Measurements from ENCODE around the gene EVL.

EVL gene

DNA sequence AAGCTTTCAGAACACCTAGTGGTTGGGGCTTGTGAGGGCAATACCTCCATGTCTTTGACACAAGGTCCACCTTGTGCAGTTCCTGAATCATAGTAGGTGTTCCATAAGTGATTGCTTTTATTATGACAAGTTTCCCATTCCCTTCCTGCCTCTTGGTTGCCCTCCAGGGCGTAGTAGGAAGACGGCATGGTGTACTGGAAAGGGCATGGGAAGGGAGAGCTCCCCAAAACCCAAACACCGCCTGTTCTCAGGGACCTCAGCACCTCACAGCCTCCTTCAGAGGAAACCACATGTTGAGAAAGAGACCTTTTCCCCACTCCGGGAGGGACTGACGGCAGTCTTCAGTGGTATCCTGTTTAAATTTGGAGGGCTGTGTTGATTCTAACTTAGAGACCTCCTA is 21.1 kb downstream of the EVL start:
- DNase-seq = no peak

DNA sequence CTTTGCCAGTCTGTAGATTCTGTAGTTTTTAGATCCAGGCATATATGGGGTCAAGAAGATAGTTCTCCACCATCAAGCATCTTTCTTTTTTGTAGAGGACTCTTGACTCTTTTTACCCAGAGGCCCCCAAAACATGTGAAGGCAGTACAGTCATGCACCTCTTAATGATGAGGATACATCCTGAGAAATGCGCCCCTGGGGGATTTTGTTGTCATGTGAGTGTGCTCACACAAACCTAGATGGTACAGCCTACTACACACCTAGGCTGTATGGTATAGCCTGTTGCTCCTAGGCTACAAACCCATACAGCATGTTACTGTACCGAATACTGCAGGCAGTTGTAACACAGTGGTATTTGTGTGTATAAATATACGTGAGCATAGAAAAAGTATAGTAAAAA is 23.0 kb downstream of the EVL start:
- DNase-seq = no peak

DNA sequence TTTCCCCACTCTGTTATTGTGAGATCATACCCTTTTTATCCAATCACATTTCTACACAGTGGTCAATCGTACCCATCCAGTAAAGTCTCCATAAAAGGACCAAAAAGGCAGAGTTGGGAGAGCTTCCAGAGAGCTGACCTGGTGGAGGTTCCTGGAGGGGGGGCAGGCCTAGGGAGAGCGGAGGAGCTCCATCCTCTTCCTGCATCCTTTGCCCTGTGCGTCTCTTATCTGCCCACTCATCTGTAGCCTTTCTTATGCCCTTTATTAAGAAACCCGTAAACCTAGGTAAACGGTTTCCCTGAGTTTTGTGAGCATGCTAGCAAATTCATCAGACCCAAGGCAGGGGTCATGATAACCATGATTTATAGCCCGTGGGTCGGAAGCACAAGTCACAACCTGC is 26.2 kb downstream of the EVL start:
- DNase-seq = no peak

DNA sequence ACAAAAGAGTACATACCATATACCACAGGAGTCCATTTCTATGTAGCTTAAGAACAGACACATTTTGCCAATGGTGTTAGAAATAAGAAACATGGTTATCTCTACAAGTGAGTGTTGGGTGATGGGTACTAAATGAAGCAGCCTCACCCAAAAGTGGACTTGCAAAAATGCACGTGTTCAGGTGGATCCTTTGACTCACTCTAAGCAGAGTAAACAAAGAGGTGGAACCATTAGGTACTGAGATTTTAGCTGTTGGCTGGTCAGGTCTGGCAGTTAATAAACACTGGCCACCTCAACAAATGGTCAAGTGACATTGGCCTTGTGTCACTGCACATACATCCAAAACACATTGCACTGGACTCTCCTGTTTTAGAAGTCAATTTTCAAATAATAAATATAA is 27.6 kb downstream of the EVL start:
- DNase-seq = no peak

DNA sequence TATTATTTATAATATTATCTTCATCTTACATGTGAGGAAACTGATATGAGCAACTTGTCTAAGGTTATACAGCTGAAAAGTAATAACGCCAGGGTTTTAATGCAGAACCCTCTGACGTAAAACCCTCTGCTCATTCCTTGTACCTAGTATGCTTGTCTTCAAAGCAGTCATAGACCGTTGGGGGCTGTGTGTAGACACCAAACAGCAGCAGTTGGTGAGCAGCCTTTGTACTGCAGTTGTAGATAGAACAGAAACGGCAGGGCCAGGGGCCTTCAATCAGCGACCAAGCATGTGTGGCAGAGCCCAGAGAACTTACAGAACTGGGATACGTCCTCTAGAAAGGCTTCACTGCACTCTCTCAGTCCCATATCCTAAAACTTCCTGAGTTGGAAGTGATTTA is 28.1 kb downstream of the EVL start:
- DNase-seq = no peak

DNA sequence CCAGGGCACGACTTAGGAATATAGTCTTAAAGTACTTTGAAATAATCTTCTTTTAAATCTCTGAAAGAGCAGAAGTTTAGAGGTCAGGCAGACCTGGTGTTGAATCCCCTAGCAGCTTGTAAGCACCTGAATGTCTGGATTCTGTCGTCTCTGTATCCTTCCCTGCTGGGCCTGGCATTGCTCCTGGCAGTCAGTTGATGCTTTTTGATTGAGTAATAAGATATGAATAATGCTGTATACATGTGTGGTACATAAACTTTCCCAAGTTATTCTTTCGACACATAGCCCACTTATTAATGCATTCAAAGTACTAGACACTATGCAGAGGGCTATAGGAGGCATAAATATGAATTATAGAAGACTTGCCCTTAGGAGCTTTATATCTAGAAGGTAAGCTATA is 31.4 kb downstream of the EVL start:
- no peak for DNase-seq

DNA sequence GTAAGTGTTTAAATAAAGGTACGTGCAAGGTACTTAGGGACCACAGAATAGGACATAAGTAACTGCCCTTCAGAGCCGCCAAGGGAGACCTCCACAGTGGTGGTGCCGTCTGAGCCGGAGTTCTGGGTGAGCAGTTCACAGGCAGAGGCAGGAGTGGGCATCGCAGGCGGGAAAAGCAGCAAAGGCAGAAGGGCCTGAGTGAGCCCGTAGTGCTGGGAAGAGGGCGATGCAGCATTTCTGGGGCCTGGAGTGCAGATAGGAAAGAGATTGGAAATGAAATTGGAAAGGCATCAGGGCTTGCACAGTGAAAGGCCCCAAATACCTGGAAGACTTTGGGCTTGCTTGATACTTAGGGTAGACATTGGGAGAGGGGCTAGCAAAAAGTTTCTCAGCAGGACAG is 32.9 kb downstream of the EVL start:
- DNase-seq = no peak

DNA sequence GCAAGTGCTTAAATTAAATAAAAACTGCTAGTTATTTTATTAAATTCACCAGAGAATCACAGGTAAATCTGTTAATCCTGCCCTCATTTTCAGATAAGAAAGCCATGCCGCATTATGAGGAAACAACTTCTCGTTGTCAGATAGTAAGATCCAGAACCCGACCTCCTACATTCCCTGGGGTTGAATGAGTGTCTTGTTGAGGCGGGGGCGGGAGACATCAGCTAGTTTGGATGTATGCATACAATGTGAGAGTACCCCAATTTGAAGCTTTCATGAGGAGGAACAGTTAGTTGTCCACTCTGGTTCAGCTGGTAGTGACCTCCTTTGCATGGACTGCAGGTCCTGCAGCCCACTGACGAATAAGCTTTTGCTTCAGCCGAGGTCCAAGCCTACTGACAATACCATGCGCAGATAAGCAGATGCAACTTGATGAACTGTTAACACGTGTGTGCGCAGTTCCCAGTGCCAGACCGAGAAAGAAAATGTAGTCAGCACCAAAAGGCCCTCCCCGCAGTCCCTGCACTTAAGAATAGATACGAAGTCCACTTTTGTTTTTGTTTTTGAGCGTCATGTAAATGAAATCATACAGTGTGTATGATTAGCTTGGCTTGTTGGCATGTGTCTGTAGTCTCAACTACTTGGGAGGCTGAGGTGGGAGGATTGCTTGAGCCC is 34.9 kb downstream of the EVL start:
- no peak for DNase-seq

DNA sequence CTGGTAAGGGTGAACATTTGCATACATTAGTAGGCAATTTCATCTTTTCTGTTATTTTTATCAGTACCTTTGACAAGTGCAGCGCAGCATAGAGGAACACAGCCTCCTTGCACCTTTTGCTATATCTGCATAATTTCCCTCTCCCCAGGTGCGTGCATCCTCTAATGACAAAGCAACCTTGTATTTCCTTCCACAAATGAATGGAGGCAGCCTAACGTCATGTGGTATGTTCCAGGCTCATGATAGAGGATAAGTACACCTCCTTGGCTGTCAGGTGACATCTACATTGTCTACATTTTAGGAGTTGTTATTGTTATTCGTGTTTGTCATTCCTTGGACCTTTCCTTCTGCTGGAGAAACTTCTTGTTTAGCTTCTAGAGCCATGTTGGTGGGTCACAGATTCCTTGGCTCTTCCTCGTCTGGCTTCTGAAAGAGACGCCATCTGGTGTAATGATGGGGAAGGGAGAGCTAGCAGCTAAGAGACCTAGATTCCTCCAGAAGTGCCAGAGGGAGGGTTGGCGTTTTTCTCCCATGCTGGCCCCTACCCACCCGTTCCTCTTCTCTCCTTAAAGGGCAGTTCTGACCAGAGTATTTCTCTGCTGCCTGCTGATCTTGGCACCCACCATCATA is 37.0 kb downstream of the EVL start:
- no peak for DNase-seq

DNA sequence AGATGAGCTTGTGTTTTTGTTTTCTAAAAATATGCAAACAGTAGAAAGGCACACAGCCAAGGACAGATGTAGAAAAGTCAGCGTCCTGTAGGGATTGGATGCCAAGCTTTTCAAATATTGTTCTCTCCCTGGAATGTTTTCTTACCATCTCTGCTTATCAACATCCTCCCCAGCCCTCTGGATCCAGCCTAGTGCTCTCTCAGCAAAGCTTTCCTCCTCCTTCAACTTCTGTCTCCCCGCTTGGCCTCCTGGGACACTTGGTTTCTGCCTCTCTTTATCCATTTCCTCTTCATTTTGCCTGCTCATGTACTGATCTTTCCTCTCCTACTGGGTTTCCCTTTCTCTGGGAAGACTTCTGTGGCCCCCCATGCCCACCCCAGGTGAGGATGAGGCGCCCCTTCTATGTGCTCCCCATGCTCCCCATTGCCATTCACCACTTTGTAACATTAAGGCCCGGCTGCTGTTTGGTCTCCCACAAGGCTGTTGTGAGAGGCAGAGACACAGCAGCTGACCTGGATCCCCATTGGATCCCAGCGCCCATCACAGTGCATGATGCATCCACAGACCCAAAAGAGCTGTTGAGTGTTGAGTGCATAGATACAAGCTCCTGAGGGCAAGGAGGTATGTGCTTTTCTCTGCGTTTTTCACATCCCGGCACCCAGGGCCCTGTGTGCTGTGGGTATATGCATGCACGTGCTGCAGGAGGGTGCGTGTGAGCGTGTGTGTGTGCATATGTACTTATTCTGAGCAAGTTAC is 38.2 kb downstream of the EVL start:
- no peak for DNase-seq

DNA sequence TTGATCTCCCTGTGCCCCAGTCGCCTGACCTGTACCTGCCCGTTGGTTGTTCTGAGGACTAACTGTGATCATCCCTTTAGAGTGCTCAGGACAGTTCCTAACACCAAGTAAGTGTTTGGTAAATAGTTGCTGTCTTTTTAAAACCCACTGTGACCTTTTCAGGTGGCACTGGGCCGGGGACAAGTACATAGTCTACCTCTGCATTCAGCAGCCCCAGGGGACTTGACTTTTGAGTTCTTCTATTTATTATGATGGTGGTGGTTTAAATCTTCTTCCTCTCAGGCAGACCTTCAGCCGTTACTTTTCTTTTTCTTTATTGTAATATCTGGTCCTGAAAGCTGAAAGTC is 38.8 kb downstream of the EVL start:
- DNase-seq = no peak

DNA sequence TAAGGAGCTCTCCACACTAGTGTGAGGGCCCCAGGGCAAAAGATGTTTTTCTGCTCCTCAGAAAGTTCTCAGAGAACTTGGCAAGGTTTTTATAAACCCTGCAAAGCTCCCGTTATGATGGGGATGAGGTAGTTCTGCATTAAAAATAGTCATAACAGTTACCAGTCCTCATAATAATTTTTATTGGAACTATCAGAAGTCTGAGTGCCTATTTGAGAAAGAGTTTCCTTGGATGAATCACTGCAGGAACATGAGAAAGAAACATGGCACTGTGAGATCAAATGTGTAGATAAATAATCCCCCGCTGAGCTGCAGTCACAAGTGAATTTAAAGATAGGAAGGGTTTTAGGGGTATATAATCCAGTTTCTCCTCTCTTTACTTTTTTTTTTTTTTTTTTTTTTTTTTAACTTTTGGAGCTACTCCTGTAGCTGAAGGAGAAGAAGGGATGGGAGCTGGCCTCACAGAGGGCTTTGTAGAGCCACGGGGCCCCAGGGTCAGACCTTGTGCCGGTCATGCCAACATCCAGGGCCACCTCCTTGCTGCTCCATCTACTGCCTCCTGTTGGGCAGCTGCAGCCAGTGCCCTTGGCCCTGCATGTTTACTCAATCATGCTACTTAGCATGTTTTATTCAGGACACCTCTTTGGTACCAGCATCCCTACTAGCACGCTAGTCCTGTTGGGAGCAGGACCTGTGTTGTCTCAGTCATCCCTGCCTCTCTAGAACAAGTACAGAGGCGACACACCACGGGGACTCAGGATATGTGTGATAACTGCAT is 39.5 kb downstream of the EVL start:
- no peak for DNase-seq

DNA sequence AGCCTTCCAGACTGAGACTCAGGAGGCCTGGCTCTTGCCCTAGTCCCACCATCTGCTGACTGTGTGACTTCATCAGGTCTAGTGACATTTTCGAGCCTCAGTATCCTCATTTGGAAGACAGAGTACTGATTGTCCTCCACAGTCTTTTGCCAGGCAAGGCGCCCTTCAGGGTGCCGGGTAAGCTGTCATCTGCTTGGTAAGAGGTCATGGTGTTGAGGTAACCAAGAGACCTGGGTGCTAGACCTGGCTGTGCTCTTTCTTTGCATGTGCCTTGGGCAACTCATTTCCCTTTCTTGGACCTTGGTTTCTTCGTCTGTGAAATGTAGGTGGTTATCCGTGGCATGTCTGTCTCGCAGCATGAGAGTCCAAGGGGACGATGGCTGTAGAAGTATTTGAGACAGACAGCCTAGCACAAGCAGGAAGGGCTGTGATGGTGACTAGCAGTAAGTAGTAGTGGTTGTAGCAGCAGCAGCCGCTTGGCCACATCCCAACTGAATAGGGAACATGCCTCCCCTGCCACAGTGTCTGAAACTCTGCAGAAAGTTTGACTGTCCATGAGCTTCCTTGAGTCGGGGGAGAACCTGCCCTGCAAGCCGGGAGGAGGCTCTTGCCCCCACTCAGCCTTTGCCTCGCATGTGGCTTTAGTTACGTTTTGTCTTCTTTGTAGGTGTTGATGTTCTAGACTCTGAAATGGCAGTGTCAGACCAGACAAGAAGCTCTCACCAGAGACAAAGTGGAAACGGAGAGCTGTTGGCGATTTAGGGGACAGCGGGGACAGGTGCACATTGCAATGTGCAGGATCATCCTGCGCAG is 40.3 kb downstream of the EVL start:
- peak; percentile 9 for DNase-seq

DNA sequence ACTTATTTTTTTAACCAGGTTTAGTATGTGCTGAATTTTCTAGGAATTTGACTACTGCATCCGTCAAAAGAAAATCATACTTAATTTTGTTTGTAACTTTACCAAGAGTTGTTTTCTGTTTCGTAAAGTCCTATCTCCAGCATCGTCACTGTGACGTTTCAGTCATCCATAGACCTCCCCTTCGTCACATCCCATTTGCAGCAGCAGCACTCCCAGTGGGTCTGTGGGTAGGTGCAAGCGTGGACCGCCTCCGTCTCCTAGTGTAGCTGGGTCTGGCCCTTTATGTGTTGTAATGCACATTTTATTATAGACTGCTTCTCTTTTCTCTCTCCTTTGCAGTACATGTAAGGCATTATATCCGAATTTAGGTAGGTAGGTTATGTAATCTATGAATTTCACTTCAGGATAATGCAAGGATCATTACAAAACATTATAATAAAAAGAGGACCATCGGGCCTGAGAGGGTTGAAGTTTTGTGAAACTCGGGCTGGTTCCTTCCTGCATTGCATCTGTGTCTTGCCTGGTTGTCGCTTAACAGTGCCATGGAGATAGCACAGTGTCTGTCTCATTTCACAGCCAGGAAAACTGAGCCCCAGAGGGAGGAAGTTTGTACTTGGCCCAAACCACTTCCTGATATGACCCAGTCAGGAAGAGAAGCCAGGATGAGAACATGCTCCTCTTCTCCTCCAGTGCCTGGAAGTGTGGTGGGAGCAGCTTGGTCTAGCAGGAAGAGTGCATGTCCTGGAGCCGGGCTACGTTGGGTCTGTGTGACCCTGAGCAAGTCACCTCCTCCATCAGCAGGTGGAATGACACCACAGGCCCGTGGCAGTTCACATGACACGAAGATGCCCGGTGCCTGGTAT is 41.3 kb downstream of the EVL start:
- peak; percentile 79 for DNase-seq

DNA sequence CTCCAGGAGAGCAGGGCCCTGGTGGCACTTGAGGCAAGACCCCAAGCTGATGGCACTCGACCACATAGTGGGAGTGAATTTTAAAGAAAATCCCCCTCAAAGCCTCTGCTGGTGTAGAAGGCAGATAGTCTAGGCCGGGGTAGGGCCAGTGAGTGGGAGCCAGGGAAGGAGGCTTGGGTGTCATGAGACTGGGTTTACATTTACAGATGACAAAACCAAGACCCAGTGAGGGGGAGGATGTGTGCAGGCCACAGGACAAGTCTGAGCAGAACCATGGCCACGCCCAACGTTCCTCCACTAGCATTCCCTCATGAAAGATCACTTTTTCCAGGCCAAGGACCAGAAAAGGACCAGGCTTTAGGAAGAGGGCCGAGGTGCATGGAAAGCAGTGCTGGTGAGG is 42.0 kb downstream of the EVL start:
- peak; percentile 51 for DNase-seq

DNA sequence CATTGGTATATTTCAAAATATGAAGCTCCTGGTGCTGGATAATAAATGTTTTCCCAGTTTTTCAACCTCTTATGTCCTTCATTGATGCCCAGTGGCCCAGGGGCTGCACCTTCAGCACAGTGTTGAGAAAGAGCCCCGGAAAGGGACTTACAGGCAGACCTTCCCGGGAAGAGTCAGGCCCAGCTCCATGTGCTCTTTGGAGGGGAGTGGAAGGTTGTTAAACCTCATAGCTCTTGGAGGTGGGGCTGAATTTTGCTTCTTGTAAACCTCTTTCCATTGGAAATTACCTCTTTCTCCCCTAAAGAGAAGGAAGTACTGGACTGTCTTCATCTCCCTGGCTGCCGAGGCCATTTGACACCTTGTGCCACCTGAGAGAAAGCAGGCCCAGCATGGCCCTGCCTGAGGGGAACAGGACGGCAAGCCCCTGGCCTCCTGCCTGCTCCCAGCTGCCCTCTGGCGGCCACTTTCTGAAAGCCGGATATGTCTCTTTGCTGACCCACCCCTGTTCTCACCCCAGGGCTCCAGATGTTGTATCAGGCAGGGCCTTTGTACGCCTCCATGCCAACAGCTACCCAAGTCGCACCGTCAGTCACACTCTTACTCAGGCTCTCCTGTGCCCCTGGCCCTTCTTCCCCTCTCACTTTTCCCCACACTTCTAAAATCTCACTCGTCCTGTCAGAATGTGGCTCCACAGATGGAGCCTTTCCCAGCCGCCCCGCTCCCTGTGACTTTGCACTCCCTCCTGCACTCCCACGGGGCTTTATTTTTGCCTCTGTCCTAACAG is 43.0 kb downstream of the EVL start:
- DNase-seq = peak; percentile 75

DNA sequence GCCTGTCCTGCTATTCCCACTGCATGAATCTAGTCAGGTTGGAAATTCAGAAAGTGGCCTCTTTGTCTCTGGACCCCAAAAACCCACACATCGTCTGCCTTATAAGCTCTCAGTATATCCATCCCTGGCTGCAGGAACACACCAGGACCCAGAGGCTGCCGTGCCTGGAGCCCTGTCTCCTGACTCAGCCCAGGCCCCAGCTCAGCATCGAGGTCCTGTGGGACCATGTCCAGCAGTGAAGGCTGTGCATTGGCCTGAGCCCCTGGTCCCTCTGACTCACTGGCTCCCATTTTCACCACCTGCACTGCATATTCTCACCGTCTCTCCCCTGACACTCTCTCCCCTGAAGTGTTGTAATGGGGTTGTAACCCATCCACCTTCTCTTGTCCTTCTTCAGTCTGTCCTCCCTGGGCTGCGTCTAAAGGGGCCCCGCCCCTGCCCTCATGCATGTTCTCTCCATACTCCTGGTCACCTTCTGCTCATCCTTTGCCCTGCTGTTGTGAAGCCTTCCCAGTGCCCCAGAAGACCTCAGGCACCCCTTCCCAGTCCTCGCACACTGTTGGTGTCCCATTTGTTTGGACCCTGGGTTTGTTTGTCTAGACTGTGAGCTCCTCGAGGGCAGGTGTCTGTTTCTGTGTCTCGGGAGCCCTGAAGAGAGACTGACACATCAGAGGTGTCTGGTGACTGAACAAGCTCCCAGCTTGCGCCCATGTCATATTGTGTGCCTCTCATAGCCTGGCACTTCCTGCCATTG is 43.8 kb downstream of the EVL start:
- DNase-seq = no peak

DNA sequence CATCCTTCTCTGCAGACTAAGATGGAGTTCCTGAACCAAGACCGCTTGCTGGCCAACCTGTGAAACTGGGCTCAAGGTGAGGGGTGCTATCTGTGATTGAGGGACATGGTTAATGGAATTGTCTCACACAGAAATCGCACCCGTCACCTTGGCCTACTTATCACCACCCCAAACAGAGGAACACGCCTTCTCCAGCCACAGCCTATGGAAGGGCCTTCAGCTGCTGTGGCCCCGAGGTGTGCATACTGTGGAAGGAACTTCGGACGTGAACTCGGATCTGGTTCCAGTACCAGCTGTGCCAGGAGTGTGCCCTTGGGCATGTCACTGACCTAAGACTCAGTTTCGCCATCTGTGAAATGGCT is 44.4 kb downstream of the EVL start:
- DNase-seq = no peak

DNA sequence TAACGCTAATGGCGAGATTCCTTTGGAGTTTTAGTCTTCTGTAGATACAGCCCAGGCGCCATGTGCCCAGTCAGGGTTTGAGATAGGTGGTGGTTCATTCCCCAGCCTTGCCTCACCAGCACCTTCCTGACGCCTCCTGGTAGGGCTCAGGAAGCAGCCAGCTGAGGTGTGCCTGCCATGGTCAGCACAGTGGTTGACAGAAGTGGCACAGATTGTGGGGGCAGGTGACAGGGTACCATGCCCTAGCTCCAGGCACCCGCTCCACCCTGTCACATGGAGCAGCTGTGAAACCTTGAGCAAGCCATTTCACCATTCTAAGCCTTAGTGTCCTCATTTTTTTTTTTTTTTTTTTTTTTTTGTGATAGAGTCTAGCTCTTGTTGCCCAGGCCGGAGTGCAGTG is 45.6 kb downstream of the EVL start:
- no peak for DNase-seq
